Measurements from ENCODE around the gene MBOAT1.
"Not testable (repeated sequence)": the region's sequence is repeated elsewhere in the genome, so short reads cannot be mapped to it uniquely, and the experiment has no call there.

MBOAT1 gene

GRCh38 chr6:20147469-20147868, 64.8 kb downstream of the MBOAT1 start:
- H3K4me3 ChIP-seq (ENCODE audit: low read depth, low read length) = no peak overlapping the region
- no peak for DNase-seq (ENCODE audit: low read depth)

DNA sequence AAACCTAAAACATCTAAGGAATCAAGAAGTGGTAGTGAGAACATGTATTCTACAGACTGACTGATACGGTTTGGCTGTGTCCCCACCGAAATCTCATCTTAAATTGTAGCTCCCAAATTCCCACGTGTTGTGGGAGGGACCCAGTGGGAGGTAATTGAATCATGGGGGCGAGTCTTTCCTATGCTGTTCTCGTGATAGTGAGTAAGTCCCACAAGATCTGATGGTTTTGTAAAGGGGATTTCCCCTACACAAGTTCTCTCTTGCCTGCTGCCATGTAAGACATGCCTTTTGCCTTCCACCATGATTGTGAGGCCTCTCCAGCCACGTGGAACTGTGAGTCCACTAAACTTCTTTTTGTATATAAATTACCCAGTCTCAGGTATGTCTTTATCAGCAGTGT, 65.4 kb downstream of the MBOAT1 start:
- DNase-seq (ENCODE audit: low read depth); H3K4me3 ChIP-seq (ENCODE audit: low read depth, low read length): not testable (repeated sequence)

GRCh38 chr6:20146291-20146690, 66.0 kb downstream of the MBOAT1 start:
- no peak overlapping the region for H3K4me3 ChIP-seq (ENCODE audit: low read depth, low read length)
- no peak for DNase-seq (ENCODE audit: low read depth)

GRCh38 chr6:20142866-20143265, 69.4 kb downstream of the MBOAT1 start:
- H3K4me3 ChIP-seq (ENCODE audit: low read depth, low read length) = no peak overlapping the region
- no peak for DNase-seq (ENCODE audit: low read depth)

- DNase-seq (ENCODE audit: low read depth) = no peak
- H3K4me3 ChIP-seq (ENCODE audit: low read depth, low read length) = no peak overlapping the region
Observed at GRCh38 chr6:20141931-20142330, 70.3 kb downstream of the MBOAT1 start.

- not testable (repeated sequence) for DNase-seq (ENCODE audit: low read depth); H3K4me3 ChIP-seq (ENCODE audit: low read depth, low read length)
Observed at GRCh38 chr6:20139127-20139963, 72.9 kb downstream of the MBOAT1 start.

- DNase-seq (ENCODE audit: low read depth) = no peak
- no peak overlapping the region for H3K4me3 ChIP-seq (ENCODE audit: low read depth, low read length)
Observed at GRCh38 chr6:20137837-20138236, 74.4 kb downstream of the MBOAT1 start.

- H3K4me3 ChIP-seq (ENCODE audit: low read depth, low read length) = no peak overlapping the region
- DNase-seq (ENCODE audit: low read depth) = no peak
Observed at GRCh38 chr6:20137240-20137639, 75.0 kb downstream of the MBOAT1 start.

- no peak overlapping the region for H3K4me3 ChIP-seq (ENCODE audit: low read depth, low read length)
- no peak for DNase-seq (ENCODE audit: low read depth)
Observed at GRCh38 chr6:20135677-20136268, 76.5 kb downstream of the MBOAT1 start.

- DNase-seq (ENCODE audit: low read depth) = no peak
- no peak overlapping the region for H3K4me3 ChIP-seq (ENCODE audit: low read depth, low read length)
Observed at GRCh38 chr6:20134613-20135012, 77.7 kb downstream of the MBOAT1 start.

DNA sequence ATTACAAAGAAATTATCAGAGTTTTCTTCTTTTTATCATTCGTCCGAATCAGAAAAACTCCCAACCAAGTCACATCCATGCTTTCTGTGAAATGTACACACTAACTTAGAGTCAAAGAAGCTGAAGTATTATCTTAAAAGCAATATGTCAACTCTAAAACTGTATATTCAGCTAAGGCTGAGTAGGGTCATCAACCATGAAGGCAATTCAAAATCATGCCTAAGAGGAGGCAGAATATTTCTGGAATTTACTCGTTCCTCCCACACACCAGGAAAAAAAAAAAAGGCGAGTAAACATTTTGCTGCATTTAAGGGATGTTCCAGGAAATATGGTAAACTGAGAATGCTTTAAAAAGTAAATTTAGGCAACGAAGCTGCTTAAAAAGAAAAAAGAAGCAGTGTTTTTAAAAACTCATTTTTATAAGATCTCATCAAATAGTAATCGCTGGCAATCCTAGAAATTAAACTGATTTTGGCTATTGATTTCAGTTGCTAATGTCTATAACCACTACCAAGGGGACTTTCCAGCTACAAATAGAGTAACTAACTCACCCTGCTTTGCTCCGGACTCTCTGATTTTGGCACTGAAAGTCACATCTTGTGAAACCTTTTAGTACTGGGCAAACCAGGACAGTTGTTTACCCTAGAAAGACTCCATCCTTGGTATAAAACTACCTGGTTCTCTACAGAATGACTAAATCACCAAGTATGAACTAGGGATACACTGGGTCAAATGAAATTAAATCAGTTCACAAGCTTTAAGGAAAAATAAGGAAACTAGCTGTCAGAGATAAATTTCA, 82.8 kb downstream of the MBOAT1 start:
- no peak for DNase-seq (ENCODE audit: low read depth)
- no peak overlapping the region for H3K4me3 ChIP-seq (ENCODE audit: low read depth, low read length)

DNA sequence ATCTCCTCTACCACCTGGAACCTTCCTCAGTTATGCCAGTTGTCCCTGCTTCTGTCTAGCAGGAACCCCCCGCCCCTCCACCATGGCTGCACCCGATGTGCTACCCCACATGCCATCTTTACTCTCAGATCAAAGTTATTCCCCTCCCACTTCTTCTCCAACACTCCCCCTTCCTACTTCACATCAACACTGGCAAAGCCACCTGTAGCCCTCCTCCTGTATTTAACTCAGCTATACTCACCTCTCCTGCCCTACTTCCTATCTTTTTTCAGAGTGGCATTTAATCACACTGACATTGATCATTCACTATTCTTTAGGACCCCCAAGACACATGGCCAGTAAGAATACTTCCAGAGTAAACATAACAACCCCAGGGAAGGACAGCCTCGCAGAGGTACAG, 84.3 kb downstream of the MBOAT1 start:
- H3K4me3 ChIP-seq (ENCODE audit: low read depth, low read length) = no peak overlapping the region
- DNase-seq (ENCODE audit: low read depth) = no peak

- no peak overlapping the region for H3K4me3 ChIP-seq (ENCODE audit: low read depth, low read length)
- peak; percentile 7 for DNase-seq (ENCODE audit: low read depth)
Observed at GRCh38 chr6:20126789-20127653, 85.2 kb downstream of the MBOAT1 start.

DNA sequence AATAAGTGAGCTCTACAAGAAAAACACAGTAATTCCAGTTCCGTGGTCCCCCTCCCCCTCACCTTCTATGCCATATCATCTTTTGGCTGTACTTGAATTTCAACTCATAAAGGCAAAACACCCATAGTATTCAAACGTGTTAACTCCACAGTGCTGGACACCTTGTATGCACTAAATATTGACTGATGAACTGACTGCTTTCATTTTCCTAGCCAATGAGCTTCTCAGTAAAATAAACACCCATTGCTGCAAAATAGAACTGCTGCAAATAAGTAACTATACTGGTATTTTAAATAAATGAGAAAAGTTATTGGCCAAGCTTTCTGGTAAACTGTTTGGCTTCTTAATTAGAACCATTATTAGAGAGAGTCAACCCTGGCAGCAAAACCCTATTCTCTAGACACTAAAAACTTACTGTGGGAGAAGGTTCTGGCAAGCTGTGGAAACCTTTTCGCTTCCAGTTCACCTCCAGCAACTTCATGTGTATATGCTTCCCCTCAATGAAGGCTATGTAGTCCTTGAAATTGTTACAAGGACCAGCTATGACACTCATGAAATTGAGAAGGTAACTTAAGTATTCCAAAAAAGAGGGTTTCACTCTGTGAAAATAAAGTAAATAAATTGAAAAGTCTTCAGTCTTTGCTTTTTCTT, 86.0 kb downstream of the MBOAT1 start:
- no peak overlapping the region for H3K4me3 ChIP-seq (ENCODE audit: low read depth, low read length)
- DNase-seq (ENCODE audit: low read depth) = no peak

GRCh38 chr6:20124545-20124944, 87.7 kb downstream of the MBOAT1 start:
- no peak overlapping the region for H3K4me3 ChIP-seq (ENCODE audit: low read depth, low read length)
- DNase-seq (ENCODE audit: low read depth) = no peak

DNA sequence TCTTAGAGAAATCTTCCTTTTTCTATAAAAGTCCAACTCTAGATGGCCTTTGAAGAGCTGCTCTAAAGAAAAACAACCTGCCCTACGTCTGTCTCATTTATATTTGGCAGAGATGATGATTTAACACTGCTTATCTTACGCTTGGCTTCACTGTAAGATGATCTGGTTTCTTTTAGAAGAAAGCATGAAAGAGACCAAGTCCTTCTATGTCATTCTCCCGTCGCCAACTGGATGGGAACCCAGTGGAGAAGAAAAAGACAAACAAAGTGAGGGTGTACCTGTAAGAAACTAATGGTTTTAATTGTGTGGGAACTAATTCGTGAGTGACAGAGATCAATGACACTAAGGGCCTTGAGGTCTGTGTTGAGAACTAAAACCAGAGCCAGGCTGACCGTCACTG, 92.8 kb downstream of the MBOAT1 start:
- no peak for DNase-seq (ENCODE audit: low read depth)
- H3K4me3 ChIP-seq (ENCODE audit: low read depth, low read length) = no peak overlapping the region

DNA sequence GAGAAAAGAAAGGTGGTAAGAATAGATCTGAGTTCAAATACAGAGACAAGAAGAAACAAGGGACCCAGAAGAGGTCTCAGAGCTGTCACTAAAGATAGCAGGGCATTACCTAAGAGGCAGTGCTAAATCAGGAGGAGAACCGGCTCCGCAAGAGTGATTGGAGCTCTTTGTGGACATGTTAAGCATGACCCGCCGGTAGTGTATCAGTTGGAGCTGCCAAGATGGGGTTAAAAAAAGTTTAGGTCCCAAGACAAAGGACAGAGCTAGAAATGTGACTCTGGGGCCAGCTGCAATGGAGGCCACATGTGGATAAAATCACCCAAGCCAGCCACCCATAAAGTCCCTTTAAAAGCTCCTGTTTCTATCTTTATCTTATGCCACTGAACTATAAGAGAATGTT, 93.4 kb downstream of the MBOAT1 start:
- DNase-seq (ENCODE audit: low read depth) = no peak
- no peak overlapping the region for H3K4me3 ChIP-seq (ENCODE audit: low read depth, low read length)

GRCh38 chr6:20117474-20117873, 94.8 kb downstream of the MBOAT1 start:
- no peak overlapping the region for H3K4me3 ChIP-seq (ENCODE audit: low read depth, low read length)
- no peak for DNase-seq (ENCODE audit: low read depth)

DNA sequence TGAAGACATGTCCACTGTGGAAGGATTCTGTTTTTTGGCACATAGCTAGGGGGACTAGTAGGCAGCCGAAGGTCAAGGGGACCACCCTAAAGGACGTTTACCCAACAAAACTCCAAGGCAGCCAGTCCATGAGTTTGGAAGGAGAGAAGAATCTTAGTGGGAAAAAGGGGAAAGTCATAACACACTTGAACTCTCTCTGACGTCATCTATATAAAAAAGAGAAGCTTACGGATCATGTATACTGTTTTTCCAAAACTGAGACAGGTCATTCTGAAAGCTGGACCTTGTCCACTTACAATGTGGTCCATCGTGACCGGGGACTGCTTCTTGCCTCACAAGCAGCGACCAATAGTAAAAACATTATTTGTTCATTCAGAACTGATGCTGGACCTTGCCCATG, 95.5 kb downstream of the MBOAT1 start:
- DNase-seq (ENCODE audit: low read depth) = no peak
- H3K4me3 ChIP-seq (ENCODE audit: low read depth, low read length) = no peak overlapping the region

All from skeletal muscle cell (primary cell).